SK-N-SH (cell line): ENCODE measurements around the gene QSER1.

Experiments used
- EZH2phosphoT487 ChIP-seq: fragments of 200-600 bp; sonication (generic); IDR thresholded peaks from 2 replicates; pipeline ENCODE4 v1.6.1; 2017; ENCODE audit warnings: low read depth, mixed run types, mild to moderate bottlenecking, antibody characterized with exemption, moderate library complexity, borderline replicate concordance
- NFIC ChIP-seq: IDR thresholded peaks from 2 replicates; pipeline ENCODE4 v1.4.0; 2012; ENCODE audit warnings: borderline replicate concordance
- TF ChIP-seq, protein P1 (sequence below): fragments of 200-600 bp; sonication (generic); IDR thresholded peaks from 2 replicates; pipeline ENCODE4 v1.6.1; 2017; ENCODE audit warnings: antibody characterized with exemption, mild to moderate bottlenecking, moderate library complexity

DNA sequence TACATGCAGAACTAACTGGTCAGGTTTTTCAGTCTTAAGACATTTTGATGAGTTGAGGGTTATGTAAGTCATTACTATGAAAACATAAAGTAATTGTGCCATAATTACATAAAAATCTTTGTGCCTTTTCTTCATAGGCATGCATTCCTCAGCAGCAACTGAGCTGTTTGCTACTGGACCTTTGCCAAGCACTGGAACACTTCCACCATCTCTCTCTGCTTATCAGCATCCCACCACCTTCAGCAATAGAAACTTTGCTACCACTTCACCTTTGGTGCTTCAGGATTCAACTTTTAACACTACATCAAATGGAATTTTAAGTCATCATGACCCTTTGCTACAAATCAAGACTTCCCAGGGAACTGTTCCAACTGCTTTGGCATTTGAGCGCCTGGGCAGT lies 39.0 kb downstream of the QSER1 start:
- TF ChIP-seq, protein P1, sequence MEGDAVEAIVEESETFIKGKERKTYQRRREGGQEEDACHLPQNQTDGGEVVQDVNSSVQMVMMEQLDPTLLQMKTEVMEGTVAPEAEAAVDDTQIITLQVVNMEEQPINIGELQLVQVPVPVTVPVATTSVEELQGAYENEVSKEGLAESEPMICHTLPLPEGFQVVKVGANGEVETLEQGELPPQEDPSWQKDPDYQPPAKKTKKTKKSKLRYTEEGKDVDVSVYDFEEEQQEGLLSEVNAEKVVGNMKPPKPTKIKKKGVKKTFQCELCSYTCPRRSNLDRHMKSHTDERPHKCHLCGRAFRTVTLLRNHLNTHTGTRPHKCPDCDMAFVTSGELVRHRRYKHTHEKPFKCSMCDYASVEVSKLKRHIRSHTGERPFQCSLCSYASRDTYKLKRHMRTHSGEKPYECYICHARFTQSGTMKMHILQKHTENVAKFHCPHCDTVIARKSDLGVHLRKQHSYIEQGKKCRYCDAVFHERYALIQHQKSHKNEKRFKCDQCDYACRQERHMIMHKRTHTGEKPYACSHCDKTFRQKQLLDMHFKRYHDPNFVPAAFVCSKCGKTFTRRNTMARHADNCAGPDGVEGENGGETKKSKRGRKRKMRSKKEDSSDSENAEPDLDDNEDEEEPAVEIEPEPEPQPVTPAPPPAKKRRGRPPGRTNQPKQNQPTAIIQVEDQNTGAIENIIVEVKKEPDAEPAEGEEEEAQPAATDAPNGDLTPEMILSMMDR = no peak
- no peak for TF ChIP-seq EZH2phosphoT487
- TF ChIP-seq NFIC = no peak
